ENCODE measurements around the gene TAF6.
"Not testable (repeated sequence)": the region's sequence is repeated elsewhere in the genome, so short reads cannot be mapped to it uniquely, and the experiment has no call there.

The TAF6 gene

DNA sequence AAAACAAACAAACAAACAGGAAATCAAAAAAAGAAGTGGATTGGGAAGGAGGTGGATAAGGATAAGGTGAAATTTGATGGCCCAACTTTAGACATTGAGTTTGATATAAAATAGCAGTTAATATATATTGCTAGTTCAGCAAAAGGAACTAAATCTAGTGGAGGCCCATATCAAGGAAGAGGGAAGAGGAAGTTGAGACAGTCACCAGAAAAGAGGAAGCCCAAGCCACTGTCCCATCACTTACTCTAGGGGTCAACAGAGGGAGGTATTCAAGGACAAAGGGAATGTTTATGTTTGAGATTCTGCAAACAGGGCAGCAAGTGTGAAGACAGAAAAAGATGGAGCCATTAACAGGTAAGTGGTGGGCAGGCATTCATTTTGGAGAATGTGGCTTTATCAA is 33.2 kb upstream of the TAF6 start:
- no peak for DNase-seq

DNA sequence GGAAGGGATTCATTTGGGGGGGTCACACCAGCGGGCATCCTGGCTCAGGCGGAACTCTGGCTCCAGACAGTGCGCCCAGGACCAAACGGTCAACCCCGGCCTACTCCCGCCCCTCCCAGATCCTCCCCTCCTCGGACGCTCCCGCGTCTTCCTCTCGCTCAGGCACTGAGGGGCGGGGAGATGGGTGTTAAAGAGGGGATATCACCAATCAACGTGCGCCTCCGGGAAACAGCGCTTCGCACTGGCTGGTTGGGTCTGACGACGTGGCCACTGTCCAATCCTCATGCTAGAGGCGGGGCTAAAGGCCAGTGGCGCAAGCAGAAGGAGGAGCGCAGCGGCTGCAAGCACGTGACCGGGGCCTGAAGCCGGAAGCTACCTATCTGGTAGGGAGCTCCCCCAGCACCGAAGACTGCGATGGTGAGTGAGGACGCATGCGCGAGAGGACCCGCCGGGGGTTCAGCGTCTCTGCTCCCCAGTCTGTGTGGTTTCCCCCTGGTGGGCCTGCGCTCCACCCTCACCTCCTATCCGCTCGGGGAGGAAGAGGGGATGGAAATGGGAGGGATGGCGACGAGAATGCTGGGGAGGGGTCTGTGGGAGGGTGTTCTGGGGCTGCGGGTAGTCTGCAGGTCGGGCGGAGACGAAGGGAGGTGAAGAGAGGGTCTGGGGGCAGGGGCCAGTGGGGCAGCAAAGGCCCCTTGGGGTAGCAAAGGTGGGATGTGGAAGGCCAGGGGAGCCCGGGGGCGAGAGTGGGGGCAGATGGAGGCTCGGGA is 29.6 kb upstream of the TAF6 start, which contains the start of gene LAMTOR4:
TSS of gene LAMTOR4 (plus strand) at position 360 of the 770 bp plus-strand sequence. CDS start at position 415, 55 bp downstream.
- peak; percentile 98 for DNase-seq

DNA sequence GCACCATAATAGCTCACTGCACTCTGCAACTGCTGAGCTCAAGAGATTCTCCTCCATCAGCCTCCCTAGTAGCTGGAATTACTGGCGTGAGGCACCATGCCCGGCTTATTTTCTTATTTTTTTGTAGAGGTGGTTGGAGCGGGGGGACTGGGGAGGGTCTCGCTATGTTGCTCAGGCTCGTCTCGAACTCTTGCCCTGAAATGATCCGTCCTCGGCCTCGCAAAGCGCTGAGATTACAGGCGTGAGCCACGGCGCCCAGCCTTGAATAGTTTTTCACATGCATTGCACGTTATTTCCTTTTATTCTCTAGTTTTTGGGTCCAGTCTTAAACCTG is 29.0 kb upstream of the TAF6 start:
- DNase-seq = no peak

DNA sequence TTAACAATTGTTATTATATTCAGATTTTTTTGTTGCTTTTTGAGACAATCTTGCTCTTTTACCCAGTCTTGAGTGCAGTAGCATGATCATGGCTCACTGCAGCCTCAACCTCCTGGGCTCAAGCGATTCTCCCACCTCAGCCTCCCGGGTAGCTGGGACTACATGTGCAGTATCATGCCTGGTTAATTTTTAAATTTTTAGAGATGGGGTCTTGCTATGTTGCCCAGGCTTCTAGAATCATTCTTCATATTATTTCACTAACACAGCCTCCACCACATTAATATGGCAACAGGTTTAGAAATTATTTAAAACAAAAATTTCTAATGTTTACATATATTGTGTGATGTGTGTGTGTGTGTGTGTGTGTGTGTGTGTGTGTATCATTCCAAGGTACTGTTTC is 28.1 kb upstream of the TAF6 start:
- no peak for DNase-seq

DNA sequence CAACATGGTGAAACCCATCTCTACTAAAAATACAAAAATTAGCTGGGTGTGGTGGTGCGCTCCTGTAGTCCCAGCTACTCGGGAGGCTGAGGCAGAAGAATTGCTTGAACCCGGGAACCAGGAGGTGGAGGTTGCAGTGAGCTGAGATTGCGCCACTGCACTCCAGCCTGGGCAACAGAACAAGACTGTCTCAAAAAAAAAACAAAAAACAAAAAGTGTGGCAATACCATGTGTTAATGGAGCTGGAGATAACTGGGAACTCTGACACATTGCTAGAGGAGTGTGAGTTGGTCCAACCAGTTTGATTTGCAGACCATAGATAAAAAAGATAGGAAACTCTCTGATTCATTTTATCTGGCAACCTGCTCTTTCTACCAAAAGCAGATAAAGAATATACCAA is 27.2 kb upstream of the TAF6 start:
- not testable (repeated sequence) for DNase-seq

DNA sequence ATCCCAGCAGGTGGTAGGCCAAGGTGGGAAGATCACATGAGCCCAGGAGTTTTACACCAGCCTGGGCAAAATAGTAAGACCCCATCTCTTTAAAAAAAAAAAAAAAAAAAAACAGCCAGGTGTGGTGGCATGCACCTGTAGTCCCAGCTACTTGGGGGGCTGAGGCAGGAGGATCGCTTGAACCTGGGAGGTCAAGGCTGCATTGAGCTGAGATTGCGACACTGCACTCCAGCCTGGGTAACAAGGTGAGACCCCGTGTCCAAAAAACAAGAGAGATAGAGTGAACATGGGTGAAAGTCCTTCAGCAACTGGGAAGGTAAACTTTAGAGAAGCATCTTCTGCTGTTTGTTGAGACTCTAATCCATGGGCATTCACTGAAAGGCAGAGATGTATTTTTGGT is 23.3 kb upstream of the TAF6 start:
- DNase-seq = no peak

DNA sequence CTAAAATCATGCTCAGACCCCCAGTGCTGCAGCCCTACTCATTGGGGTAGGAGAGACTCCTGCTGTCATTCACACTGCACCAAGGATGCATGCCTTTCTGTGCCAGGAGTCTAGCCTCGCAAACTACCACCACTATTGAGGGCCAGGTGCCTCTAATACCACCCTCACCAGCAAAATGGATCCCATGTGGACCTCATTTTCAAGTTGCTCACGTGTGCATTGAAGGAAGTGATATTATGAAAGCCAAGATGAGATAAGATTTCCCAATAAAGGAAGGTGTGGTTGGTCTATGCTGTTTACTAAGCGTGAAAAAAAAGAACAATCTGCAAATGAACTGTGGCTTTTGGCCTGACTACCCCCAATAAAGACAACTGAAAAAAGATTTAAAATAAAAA is 22.4 kb upstream of the TAF6 start:
- DNase-seq = no peak

DNA sequence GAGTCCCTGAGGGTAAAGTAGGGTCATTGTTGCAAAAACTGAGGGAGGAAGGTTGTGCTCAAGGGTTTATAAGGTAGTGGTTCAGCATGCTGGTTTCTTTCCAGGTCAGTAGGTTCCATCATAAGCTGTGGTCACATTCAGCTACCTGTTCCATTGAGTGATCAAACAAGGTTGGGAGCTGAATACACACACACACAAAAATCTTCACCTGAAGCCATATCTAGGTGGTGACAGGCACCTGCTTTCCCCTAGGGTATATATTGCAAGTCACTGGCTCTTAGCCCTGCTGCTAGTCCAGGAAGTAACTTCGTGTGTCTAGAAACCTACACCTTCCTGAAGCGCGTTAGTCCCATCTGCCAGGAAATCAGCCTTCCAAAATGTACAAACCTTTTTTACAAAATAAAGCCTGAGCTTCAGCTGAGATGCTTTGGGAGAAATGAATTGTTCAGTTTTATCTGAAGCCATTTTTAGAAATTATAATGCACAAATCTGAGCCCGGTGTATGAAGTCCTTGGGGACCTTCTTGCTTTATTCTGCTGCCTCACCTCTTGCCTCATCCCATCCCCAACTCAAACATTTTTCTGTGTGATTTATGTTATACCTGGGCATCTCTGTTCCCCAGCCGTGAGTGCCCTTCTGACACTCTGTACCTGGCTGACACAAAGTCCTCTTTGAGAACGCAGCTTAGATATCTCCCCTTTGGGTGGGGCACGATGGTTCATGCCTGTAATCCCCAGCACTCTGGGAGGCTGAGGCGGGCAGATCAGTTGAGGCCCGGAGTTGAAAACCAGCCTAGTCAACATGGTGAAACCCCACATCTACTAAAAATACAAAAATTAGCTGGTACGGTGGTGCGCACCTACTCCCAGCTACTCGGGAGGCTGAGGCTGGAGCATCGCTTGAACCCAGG is 18.9 kb upstream of the TAF6 start:
- DNase-seq = peak; percentile 19

DNA sequence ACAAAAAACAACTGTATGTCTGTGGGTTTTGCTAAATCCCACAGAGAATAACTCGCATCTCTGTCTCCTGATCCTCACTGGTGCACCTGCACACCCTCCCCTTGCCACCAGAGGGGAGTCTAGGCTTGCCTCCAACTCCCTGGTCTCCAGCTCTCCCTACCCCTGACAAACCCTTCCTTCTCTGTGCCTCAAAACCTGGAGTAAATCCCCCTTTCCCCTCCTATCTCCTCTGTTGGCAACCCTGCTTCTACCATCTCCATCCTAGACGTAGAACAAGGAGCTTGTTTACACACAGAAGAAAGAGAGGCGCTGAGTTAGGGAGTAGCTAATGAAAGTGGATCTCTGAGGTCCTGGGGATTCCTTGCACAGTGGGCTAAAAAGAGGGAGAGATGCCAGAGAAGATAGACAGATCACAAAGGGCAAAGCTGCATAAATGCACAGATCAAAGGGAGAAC is 13.6 kb upstream of the TAF6 start:
- DNase-seq = peak; percentile 60

DNA sequence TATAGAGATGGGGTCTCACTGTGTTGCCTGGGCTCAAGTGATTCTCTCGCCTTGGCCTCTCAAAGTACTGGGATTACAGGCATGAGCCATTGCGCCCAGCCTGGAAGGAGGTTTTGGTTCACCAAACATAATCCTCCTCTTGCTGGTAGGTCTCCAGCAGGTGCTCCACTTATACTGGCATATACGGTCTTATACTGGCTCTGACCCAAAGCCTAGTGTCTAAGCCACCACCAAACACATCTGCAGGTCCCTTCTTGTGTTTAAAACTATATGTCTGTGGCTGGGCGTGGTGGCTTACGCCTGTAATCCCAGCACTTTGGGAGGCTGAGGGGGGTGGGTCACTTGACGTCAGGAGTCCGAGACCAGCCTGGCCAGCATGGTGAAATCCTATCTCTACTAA is 13.0 kb upstream of the TAF6 start:
- no peak for DNase-seq

DNA sequence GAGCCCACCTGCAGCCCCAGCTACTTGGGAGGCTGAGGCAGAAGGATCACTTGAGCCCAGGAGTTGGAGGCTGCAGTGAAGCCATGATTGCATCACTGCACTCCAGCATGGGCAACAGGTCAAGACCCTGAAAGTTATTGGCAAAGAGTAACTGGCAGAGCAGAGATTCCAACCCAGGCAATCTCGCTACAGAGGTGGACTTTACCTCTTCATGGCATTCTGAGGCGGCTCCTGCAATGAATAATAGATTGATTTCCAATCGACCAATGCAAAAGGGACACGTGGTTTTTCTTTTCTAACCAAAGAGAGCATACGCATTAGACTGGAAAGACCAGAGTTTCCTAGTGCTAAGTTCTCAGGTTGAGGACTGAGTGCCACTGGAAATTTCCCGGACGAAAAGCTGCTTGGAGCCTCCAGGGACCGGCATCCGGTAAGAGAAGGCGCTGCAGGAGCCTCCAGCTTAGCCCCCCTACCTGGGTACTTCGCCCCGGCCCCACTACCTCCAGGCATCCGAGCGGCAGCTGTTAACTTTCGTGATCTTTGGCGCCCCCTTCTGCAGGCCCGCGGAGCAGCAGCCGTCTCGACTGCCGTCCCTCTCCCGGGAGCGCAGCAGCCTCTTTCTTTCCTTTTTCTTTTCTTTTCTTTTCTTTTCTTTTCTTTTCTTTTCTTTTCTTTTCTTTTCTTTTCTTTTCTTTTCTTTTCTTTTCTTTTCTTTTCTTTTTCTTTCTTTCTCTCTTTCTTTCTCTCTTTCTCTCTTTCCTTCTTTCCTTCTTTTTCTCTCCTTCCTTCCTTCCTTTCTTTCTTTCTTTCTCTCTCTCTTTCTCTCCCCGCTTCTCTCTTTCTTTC is 11.7 kb upstream of the TAF6 start:
- DNase-seq = peak; percentile 76

DNA sequence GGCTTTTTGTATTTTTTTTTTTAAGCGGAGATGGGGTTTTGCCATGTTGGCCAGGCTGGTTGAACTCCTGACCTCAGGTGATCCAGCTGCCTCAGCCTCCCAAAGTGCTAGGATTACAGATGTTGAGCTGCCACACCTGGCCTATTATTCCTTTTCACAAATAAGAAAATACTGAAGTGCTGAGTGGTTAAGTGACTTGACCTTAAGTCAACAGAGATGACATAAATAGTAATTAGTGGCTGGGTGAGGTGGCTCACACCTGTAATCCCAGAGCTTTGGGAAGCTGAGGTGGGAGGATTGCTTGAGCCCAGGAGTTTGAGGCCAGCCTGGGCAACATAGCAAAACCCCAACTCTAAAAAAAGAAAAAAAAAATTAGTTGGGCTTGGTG is 11.1 kb upstream of the TAF6 start:
- not testable (repeated sequence) for DNase-seq

DNA sequence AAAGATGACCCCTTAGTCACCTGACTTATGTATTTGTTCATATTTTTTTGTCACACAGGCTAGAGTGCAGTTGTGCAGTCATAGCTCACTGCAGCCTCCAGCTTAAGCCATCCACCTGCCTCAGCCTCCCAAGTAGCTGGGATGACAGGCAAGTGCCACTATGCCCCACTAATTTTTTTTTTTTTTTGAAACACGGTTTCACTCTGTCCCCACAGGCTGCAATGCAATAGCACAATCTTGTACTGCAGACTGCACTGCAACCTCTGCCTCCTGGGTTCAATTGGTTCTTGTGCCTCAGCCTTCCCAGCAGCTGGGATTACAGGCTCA is 9.4 kb upstream of the TAF6 start:
- no peak for DNase-seq

DNA sequence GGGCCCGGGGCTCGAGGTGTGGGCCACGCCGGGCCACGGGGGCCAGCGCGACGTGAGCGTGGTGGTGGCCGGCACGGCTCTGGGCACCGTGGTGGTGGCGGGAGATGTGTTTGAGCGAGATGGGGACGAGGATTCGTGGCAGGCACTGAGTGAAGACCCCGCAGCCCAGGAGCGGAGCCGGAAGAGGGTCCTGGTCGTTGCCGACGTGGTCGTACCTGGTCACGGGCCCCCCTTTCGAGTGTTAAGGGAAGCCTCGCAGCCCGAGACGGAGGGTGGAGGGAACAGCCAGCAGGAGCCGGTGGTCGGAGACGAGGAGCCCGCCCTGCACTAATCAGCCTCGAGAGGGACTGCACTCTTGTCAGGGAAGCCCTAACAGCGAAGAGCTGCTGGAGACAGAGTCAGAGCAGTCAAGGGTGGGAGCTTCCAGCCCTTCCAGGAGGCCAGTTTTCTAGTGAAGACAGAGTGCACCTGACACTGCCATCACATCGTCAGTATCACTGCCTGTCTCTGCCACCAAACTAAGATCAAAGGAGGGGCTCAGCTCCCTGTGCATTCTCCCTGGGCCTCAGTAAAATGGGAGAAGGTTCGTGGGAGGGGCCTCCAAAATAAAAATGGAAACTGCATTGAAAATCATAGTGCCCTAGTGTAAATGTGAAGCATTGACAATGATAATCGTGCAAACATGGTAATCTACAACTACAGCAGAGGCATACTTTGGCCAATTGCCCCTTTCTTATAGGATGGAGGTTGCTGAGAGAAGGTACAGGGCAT is 8.9 kb upstream of the TAF6 start:
- DNase-seq = no peak

DNA sequence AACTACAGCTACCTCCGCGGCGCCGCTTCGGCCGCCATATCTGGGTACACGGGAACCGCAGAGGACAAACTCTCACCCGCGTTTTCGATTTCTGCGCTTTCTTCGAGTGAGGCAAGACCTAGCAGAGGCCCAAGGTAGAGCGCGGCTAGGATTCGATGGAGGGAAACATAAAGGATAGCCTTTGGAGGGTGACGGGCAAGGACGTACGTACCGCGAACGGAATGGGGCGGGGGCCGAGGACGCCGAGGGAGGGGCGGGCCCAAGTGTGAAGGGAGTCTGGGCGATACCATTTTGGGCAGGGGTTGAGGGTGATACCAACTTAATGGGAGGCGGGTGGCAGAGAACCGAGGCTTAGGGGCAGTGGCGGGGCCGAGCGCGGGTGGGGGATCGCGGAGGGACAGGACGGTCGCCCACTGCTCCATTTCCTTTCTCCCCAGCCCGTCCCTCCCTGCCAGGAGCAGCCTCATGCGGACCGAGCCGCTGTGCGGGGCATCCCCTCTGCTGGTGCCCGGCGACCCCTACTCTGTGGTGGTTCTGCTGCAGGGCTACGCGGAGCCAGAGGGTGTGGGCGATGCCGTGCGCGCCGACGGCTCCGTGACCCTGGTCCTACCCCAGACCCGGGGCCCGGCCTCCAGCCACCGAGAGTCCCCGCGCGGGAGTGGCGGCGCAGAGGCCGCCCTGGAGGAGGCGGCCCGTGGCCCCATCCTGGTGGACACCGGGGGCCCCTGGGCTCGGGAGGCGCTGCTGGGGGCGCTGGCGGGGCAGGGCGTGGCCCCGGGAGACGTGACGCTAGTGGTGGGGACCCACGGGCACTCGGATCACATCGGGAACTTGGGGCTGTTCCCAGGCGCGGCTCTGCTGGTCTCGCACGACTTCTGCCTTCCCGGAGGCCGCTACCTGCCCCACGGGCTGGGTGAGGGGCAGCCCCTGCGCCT is 8.0 kb upstream of the TAF6 start, which contains the start of gene MBLAC1:
TSS of gene MBLAC1 (plus strand) at position 37 of the 935 bp plus-strand sequence. CDS start at position 466, 429 bp downstream.
- peak; percentile 94 for DNase-seq

DNA sequence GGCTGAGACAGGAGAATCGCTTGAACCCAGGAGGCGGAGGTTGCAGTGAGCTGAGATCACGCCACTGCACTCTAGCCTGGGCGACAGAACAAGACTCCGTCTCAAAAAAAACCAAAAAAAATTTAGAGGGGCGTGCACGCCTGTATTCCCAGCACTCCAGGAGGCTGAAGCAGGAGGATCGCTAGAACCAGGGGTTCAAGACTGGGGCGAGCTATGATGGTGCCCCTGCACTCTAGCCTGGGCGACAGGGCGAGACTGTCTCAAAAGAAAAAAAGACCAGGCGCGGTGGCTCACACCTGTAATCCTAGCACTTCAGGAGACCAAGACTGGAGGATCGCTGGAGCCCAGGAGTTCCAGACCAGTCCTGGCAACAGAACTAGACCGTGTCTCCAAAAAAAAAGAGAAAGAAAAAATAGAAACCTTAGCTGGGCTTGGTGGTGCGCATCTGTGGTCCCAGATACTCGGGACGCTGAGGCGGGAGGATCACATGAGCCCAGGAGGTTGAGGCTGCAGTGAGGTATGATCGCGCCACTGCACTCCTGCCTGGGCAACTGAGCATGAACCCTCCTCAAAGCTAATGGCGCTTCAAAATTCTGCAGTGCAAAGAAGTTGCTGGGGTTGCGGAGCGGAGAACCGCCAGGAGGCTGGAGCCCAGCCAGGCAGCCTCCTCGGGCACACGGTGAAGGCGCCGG is 7.2 kb upstream of the TAF6 start:
- DNase-seq = no peak

DNA sequence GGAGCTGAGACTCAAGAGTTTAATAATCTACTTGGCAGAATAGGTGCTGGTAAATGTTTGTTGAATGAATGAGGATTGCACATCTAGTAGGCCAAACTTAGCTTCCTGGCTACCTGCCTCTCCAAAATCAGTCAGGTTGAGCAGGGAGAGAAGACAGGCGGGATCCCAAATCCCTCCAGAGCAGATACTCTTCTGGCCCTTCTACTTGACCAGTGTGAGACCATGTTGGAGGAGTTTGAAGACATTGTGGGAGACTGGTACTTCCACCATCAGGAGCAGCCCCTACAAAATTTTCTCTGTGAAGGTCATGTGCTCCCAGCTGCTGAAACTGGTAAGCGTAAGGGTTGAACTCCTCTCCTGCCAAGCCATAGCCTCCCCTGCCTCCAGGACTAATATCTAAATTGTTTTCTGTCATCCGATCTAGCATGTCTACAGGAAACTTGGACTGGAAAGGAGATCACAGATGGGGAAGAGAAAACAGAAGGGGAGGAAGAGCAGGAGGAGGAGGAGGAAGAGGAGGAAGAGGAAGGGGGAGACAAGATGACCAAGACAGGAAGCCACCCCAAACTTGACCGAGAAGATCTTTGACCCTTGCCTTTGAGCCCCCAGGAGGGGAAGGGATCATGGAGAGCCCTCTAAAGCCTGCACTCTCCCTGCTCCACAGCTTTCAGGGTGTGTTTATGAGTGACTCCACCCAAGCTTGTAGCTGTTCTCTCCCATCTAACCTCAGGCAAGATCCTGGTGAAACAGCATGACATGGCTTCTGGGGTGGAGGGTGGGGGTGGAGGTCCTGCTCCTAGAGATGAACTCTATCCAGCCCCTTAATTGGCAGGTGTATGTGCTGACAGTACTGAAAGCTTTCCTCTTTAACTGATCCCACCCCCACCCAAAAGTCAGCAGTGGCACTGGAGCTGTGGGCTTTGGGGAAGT is 5.4 kb upstream of the TAF6 start:
- DNase-seq = no peak

DNA sequence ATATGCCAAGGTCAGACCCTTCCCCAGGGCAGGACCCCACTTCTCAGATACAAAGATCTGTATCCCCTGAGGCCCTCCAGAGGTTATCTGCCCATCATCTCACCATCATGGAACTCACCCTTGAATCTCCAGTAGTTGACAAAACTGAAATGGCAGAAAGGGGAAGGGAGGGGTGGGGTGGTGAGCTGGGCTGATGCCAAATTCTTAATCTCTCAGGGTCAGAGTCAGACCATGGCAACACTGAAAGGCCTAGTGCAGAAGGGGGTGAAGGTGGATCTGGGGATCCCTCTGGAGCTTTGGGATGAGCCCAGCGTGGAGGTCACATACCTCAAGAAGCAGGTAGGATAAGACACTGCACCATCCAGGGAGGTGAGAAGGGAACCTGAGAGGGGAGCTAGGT is 3.4 kb upstream of the TAF6 start:
- no peak for DNase-seq

DNA sequence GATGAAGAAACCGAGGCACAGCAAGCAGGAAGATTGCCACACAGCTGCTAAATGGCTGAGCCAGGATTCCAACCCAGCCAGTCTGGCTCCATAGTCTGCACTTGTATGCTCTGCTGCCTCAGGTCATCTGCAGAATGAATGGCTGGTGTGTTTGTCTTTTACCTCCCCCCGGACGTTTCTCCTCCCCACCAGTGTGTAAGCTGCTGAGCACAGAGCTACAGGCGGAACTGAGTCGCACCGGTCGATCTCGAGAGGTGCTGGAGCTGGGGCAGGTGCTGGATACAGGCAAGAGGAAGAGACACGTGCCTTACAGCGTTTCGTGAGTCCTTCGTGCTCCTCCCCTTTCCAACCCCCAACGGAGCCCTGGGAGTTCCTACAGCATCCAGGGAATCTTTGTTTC is 2.9 kb upstream of the TAF6 start:
- peak; percentile 67 for DNase-seq

DNA sequence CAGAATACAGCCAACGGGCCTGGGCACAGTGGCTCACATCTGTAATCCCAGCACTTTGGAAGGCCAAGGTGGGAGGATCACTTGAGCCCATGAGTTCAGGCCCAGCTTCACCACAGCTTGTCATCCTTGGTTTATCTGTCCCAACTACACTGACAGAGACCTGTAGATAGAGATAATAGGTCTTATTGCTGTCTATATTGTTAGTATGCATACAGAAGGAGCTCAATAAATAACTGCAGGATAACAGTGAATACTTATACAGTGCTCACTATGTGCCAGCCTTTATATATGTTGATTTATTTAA is 1.5 kb upstream of the TAF6 start:
- no peak for DNase-seq
